ENCODE results near the gene ARHGEF19.
A peak's percentile ranks its signal among the peaks of the same experiment; 100 is the strongest.
"Not testable (repeated sequence)": the region's sequence is repeated elsewhere in the genome, so short reads cannot be mapped to it uniquely, and the experiment has no call there.

The ARHGEF19 gene

DNA sequence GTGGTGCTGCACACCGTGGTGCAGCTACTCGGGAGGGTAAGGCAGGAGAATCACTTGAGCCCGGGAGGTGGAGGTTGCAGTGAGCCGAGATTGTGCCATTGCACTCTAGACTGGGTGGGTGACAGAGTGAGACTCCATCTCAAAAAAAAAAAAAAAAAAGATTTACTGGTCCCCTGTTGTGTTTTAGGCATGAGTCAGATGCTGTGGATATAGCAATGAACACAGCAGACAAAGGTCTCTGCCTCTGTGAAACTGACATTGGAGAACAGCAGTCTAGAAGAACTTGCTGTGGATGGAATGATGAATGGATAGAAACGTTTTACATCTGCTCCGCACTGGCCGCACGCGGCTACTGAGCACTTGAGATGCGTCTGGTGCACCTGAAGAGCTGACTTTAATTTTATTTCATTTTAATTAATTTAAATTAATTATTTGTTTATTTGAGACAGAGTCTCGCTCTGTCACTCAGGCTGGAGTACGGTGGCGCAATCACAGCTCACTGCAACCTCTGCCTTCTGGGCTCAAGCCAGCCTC lies 32.1 kb downstream of the ARHGEF19 start:
- DNase-seq: no peak

DNA sequence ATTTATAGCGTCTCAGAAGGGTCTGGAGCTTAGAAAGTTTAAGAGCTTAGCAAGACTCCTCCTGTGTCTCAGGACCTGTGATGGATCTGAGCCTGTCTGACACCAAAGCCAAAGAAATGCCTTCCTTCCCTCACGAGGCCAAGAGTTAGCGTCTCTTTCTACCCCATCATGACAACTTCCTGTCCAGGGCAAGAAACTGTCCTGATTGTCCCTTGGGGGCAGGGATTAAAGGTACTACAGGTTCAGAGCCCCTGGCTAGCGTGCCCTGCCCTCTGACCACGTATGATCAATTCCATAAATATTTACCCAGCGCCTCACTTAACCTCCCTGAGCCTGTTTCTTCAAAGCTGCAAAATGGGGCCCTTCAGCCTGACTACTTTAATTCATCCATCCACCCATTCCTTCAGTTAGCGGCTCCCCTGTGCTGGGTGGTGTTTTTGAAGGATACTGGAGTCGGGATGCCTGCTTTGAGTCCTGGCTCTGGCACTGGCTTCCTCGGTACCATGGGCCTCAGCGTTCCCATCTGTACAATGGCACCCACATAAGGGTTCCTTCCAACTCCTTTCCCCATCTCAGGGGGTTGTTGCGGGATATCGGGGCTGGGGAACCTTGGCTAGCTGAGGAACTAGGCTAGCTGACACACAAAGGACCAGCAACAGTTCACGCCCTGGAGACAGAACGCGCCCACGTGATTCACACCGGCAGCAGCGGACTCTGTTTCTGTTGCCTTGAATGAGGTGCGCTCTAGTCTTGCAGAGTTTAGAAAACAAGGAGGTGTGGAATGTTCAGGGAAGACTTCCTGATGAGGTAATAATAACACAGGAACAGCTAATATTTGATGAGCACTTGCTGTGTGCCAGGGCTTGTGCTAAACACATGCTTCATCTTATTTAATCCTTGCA lies 33.6 kb downstream of the ARHGEF19 start:
- no peak for DNase-seq

DNA sequence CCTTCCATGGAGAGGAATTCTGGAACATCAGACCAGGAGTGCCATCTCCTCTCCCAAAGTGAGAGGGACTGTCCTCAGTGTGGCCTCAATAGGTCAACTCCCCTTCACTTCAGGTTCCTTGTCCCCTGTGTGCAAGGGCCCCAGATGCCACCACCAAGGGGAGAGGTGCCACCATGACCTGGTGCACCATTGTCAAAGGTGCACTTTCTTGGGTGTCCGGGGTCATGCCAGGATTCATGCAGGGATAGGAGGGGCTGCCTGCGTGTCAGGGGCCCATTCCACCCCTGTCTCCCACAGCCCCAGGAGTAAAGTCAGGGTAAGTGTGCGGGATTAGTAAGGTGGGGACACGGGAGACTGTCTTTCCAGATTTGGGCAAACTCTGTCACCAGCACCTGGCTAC lies 35.1 kb downstream of the ARHGEF19 start:
- no peak for DNase-seq

DNA sequence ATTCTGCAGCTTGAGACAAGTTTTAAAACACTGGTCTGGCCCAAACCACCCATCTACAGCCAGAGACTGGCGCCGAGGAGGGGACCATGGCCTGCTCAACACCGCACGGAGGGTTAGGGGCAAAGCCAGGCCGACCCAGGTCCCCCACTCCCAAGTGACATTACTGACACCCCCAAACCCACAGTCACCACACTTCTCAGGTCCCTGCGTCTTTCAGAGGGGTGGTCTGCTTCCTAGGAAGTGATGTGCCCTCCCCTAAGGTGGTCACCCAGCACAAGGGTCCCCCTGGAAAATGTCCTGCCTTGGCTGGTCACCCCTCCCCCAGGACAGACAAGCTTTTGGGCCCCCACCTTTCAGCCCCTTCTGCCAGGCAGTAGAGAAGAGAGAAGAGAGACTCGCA lies 35.8 kb downstream of the ARHGEF19 start:
- no peak for DNase-seq

DNA sequence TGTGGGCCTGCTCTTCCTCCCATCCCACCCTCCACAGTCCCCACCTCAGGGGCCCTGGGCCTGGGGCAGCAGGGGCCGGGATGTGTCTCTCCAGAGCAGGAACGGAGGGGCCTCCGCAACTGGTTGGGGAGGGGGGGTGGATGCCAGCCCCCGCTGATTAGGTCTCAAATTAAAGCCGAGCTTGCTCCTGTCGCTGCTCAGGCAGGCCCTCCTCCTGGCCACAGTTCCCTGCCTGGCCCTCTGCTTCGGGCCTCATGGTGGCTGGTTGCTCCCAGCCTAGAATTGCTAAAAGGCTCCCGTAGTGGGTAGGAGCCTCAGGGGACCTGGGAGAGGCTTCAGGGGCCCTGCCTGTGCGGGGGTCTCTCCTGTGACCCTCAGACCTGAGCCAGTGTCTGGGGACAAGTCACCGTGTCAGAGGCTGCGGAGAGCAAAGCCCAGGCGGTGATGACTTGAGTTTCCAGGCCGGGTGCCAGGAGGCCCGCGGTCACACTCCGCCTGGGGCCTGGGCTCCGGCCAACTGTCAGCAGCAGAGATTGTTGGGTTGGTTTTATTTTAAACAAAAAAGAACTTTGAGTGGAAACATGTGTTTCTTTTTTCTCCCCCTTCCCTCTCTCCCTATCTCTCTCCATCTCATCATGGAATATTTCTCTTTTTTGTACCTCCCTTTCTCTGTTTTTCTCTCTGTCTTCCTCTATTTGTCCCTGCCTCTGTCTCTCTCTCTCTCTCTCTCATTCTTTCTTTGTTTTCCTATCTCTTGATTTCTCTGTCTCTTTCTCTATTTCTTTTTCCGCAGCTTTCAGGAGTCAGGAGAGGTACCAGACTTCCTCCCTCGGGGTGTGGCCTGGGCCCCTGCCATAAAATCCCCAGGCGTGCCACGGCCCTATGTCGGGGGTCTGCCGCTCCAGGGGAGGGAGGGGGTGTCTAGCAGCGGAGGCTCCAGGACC lies 36.6 kb downstream of the ARHGEF19 start:
- no peak for DNase-seq

DNA sequence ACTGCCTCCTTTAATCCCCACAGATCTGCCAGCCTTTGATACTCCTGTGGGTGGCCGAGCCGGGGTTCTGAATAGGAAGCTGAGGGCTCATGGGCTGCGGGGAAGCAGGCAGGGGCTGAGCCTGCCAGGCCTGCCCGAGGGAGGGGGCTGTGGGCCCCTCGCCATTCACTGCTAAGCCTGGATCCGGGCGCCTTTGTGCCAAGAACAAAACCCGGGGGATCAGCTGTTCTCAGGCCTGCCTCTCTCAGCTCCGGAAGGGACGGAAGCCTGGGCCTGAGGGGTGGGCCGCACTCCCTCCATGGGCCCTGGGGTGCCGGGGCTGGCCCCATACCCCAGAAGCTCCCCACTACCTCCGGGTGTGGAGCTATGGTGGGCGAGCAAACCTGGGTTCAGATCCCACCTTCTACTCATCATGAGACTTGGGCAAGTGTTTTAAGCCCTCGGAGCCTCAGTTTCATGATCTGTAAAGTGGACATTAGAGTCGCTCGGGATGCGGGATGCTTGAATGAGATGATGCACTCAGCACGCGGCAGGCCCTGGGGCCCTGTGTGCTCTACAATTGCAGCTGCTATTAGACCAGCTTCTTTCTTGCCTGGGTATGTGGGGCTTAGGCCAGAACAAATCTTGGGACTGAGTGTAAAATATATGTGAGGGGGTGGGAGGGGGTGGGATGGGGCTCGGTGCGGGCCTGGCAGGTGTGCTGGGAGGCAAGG lies 37.4 kb downstream of the ARHGEF19 start:
- DNase-seq: no peak

DNA sequence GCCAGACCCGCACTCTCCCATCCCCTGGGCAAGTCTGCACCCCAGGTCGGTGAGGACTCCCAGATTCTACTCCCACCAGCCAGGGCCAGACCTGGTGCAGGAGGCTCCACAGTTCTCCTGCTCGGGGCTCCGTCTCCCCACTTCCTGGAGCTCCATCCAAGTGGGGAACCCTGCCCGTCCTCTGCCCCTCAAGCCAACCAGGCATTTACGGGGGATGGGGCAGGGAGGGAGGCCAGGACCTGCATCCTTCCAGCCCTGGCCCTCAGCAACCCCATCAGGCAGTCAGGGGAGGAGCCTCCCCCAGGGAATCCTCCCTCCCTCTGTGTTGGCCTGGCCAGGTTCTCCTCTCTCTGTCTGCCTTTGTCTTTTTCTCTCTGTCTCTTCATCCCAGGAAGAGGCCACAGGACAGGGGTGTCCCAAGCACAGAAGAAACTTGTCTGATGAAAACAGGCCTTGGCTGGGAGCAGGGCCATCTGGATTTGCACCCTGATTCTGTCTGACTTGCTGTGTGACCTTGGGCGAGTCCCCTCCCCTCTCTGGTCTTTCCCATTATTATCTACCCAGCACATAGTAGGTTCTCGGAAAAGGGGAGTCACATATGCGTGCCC lies 38.1 kb downstream of the ARHGEF19 start:
- DNase-seq: no peak

DNA sequence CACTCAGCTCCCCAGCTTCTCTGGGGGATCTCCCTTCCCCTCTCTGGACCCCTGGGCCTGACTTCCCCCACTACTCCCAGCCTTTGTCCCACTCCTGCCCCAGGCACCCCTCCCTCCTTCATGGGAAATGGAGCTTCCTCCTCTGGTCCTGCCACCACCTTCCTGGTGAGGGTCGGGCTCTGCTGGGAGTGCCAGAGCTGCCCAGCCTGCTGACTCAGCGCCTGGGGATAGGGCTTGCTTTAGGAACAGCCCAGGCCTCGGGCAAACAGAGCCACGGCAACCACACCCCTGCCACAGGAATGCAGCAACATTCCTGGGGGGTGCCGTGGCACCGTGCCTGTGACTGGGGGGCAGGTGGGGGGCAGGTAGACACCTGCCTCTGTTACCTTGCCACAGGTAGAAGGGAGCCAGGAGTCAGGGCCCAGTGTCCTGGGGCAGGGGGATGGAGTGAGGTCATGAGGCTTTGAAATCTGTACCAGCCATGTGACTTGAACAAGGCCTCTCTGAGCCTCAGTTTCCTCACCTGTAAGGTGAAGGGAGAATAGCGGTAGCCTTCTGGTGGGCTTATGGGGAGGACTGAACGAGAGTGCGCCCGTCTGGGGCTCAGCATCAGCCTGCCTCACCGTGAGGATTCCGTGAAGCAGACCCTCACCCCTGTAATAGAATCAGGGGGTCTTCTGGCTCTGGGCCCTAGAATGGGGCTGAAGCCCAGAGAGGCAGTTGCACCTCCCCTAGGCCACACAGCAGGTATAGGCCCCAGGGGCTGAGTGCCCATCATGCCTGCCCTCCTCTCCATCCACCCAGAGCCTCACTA lies 38.8 kb downstream of the ARHGEF19 start:
- no peak for DNase-seq

DNA sequence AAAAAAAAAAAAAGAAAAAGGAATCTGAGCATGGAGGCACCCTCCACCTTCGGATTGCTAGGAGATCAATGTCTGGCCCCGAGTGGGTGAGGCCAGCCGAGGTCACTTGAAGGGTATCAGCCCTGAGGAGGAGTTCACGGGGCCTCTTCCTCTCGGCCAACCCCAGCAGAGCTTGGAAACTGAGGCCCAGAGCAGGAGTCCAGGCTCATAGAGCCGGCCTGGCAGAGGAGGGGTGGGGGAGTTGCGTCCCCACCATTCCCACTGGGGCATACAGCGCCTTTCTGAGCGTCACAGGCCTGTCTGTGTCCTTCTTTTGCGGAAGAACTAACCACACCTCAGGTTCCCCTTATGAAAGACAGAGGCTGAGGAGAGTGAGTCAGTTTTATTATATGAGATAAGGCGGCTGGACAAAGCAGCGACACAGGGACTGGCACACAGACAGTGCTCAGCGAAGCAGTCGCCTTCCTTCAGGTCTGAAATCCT lies 39.4 kb downstream of the ARHGEF19 start:
- peak; percentile 75 to 81 for DNase-seq

DNA sequence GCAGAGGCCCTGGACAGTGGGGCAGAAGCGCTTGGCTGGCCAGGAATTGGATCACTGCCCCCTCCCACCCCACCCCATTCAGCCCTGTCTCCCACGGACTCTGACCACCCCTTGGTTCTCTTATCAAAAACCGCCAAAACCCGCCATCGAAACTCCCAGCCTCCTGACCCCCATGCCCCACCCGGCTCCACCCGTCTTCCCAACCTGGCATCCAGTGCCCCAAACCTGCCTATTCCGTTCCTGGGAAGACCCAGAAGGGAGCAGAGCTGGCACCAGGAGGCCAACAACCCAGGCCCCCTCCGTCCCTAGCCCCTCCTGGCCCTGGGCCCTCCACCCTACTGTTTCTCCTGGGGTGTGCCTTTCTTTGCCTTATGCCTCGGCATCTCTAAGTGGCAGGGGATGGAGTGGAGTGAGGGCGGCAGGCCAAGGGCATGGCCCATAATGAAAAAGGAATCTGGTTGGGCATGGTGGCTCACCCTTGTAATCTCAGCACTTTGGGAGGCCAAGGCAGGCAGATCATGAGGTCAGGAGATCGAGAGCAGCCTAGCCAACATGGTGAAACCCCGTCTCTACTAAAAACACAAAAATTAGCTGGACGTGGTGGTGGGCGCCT lies 40.1 kb downstream of the ARHGEF19 start:
- DNase-seq: no peak

DNA sequence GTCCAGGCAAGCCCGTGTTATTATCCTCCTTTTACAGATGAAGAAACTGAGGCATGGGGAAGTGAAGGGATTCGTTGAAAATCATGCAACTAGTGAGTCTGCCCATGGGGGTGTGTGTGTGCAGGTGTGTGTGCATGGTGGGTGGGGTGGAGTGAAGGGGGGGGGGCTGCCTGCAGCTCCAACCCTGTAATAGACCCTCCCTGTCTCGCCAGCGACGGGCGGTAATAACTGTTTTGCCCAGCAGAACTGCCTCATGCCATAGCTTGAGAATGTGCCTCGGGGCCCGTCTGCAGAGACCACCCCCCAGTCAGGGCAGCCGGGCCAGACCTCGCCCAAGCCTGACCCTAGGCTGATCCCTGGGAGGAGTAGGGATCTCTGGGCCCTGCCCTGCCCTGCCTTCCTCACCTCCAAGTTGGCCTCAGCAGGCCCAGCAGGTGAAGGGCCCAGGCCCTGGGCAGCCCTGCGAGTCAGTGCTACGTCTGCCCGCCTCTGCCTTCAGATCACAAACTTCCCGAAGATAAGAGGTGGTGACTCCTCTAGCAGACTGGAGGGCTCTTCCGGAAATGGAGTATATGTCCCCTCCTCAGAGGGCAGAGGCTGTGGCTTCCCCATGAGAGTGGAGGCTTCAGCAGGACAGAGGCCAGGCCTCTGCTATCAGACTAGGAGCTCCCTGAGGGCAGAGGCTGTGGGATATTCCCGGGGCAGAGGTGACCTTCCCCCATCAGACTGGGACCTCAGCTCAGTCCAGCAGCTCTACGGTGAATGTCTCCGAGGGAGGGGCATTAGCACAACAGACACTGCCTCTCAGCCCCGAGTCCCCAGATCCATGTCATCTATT lies 40.9 kb downstream of the ARHGEF19 start:
- DNase-seq: no peak

DNA sequence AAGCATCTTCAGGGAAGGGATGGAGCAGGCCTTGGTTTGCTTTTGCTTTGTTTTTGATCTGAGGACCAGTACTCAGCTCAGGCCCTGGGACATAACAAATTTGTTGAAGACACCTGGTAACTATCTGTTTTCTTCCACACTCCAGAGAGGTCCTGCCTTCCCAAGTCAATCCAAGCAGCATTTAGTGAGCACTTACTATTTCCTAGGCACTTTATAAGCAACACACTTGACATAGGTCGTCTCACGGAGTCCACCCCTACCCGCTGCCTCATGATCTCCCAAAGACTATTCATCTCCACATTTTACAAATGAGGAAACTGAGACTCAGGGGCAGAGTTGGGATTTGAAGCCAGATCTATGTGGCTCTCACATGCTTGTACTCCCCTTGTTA lies 42.2 kb downstream of the ARHGEF19 start:
- DNase-seq: no peak

DNA sequence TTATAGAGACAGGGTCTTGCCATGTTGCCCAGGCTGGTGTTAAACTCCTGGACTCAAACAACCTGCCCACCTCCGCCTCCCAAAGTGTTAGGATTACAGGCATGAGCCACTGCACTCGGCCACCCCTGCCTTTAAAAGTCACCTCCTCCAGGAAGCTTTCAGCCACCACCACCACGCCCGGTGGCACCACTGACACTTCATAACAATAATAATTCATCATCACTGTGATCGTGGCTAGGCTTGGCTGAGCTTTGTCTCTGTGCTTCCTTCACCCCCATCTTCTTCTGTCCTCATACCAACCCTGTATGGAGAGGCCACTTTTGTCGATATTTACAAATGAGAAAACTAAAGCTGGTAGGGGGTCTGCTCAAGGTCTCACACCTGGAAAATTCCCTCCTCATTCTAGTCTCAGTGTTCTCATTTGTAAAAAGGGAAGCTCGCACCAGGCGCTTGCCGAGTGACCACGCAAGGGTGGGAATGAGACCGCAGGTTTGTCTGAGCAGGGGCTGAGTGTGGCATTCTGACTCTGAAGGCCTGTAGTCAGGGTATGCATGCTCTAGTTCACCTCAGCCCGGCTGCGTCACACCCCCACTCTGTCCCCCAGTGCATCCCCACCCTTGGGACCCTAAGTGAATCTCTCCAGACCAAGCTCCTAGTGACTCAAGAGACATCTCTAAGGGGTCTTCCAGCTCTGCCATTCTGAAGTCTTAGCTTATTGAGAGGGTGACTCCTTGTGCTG lies 43.7 kb downstream of the ARHGEF19 start:
- DNase-seq: no peak

DNA sequence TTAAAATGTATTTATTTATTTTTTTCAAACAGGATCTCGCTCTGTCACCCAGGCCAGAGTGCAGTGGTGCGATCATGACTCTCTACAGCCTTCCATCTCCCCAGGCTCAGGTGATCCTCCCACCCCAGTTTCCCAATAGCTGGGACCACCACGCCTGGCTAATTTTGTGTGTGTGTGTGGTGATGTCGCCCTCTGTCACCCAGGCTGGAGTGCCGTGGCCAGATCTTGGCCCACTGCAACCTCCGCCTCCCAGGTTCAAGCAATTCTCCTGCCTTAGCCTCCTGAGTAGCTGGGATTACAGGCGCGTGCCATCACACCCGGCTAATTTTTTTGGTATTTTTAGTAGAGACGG lies 44.3 kb downstream of the ARHGEF19 start:
- not testable (repeated sequence) for DNase-seq

DNA sequence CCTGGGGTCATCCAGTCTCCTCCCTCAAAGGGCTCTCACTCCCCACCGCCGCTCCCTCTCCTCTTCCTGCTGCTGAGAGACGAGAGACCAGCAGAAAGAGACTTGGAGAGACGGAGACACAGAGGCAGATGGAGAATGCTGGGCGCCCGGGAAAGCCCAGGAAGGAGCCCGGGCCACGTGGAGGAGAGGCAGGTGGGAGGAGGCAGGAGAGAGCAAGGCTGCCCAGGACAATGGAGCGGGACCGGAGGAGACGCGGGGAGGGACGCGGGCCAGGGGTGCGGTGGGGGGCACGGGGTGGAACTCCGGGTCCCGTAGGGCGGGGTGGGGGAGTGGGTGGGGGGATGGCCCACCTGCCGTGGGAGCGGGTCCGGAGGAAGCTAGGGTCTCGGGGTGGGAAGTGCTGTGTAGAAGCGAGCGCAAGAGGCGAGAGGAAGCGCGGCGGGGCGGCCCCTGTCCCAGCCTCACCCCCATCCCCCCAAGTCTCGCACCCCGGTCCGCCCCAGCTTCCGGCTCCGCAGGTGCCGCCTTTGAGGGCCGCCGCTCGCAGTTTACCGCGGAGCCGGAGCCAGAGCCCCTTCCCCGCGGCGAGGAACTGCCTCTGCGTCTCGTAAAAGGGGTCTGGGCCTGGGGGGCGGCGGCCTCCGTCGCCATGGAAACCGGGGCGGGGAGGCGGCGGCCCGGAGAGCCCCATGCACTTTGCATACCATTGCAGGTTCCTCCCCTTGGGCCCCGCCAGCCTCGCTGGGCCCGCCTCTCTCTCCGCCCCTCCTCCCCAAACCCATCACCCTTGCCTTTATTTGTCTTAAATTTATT lies 44.9 kb downstream of the ARHGEF19 start:
- DNase-seq: no peak

DNA sequence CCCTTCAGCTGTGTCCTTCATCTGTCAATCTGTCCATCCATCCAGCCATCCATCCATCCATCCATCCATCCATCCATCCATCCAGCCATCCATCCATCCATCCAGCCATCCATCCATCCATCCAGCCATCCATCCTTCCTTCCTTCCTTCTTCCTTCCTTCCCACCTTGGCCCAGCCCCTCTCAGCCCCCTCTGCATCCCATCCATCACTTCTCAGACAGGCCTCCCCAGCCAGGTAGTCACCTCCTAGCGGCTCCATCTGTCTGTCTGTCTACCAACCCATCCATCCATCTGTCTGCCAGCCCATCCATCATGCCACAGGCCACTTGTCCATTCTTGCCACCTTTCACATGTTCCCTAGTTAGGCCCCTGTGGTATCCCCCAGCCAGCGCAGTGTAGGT lies 46.3 kb downstream of the ARHGEF19 start:
- DNase-seq: no peak

DNA sequence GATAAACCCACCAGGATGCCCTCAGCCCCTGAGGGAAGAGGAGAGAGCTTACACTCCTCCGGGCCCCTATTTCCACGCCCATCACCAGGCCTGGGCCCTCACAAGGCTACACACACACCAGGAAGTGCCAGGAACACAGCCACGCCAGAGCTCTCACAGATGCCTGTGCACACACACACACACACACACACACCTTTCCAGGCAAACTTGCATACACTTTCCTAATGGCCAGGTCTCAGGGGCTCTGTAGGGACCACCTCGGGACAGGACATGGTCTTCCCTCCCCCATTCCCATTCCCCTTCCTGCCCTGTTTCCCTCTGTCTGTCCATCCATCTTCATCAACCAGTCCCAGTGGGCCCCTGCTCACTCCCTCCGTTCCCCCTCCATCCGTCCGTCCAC lies 46.9 kb downstream of the ARHGEF19 start:
- no peak for DNase-seq

DNA sequence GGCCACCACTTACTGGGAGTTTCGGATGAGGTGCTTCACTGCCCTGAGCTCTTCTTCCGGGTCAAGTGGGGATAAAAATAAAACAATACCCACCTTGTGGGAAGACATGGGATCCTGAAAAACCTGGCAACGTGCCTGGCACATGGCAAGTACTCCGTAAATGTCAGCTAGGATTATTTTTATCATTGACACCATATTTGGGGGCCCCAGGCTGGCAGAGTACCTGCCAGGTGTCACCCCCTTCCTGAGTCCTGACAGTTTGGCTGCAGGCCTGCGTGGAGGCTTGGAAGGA lies 47.4 kb downstream of the ARHGEF19 start:
- DNase-seq: no peak

Measured in inflammatory macrophage (primary cell).